WERI-Rb-1 (cell line): Measurements from ENCODE around the gene ID1.
"Not testable (repeated sequence)": the region's sequence is repeated elsewhere in the genome, so short reads cannot be mapped to it uniquely, and the experiment has no call there.

ENCODE experiments used
- DNase-seq: peaks from one replicate; pipeline ENCODE4 v3.0.0-alpha.2; 2020
- H3K27ac ChIP-seq: fragments of 250-450 bp; sonication (Bioruptor Pico); 2 replicates; pipeline ENCODE4 v1.5.1; 2020; ENCODE audit warnings: mild to moderate bottlenecking, moderate library complexity
- H3K27me3 ChIP-seq: fragments of 250-450 bp; sonication (Bioruptor Pico); 2 replicates; pipeline ENCODE4 v1.5.1; 2021; ENCODE audit warnings: mild to moderate bottlenecking, low read depth, moderate library complexity; ENCODE audit not compliant: insufficient read depth, severe bottlenecking
- H3K36me3 ChIP-seq: fragments of 250-450 bp; sonication (Bioruptor Pico); 2 replicates; pipeline ENCODE4 v1.5.1; 2020; ENCODE audit warnings: mild to moderate bottlenecking, moderate library complexity
- H3K4me3 ChIP-seq: 2 replicates; pipeline ENCODE4 v1.5.1; 2011; ENCODE audit warnings: low read depth, mild to moderate bottlenecking, control low read depth, low read length
- H3K9me3 ChIP-seq: fragments of 250-450 bp; sonication (Bioruptor Pico); 2 replicates; pipeline ENCODE4 v1.5.1; 2021; ENCODE audit warnings: mild to moderate bottlenecking, moderate library complexity; ENCODE audit not compliant: severe bottlenecking
- CTCF ChIP-seq: IDR thresholded peaks from 2 replicates; pipeline ENCODE4 v1.5.1; 2011; ENCODE audit warnings: low read depth, mild to moderate bottlenecking, control low read depth, inconsistent platforms, low read length

The ID1 gene

GRCh38 chr20:31638816-31639215, 33.7 kb downstream of the ID1 start:
- peak overlapping the region; percentile 58 for H3K27ac ChIP-seq
- DNase-seq = no peak
- no peak for TF ChIP-seq CTCF
- H3K36me3 ChIP-seq = no peaks in the 10 kb centered on the region
- H3K27me3 ChIP-seq = no peaks in the 10 kb centered on the region
- H3K9me3 ChIP-seq = no peaks in the 10 kb centered on the region
- H3K4me3 ChIP-seq = no peak overlapping the region

GRCh38 chr20:31640259-31640658, 35.2 kb downstream of the ID1 start:
- H3K4me3 ChIP-seq = no peak overlapping the region
- H3K27me3 ChIP-seq = no peaks in the 10 kb centered on the region
- TF ChIP-seq CTCF = no peak
- no peak overlapping the region for H3K27ac ChIP-seq
- H3K9me3 ChIP-seq = no peaks in the 10 kb centered on the region
- H3K36me3 ChIP-seq = no peaks in the 10 kb centered on the region
- DNase-seq = no peak

- DNase-seq = no peak
- no peak overlapping the region for H3K27ac ChIP-seq
- no peak overlapping the region for H3K4me3 ChIP-seq
- H3K27me3 ChIP-seq = no peaks in the 10 kb centered on the region
- no peaks in the 10 kb centered on the region for H3K9me3 ChIP-seq
- H3K36me3 ChIP-seq = no peaks in the 10 kb centered on the region
- TF ChIP-seq CTCF = no peak
Measured at GRCh38 chr20:31641391-31641790, 36.3 kb downstream of the ID1 start.

GRCh38 chr20:31642837-31643236, 37.7 kb downstream of the ID1 start:
- Histone ChIP-seq H3K27me3 (no peaks in the 10 kb centered on the region), H3K4me3 (no peak overlapping the region), H3K27ac (no peak overlapping the region), H3K36me3 (no peaks in the 10 kb centered on the region), H3K9me3 (no peaks in the 10 kb centered on the region)
- TF ChIP-seq CTCF = no peak
- no peak for DNase-seq

GRCh38 chr20:31643522-31643921, 38.4 kb downstream of the ID1 start:
- DNase-seq = no peak
- no peaks in the 10 kb centered on the region for H3K9me3 ChIP-seq
- H3K36me3 ChIP-seq = no peaks in the 10 kb centered on the region
- no peak overlapping the region for H3K27ac ChIP-seq
- no peak overlapping the region for H3K4me3 ChIP-seq
- no peak for TF ChIP-seq CTCF
- H3K27me3 ChIP-seq = no peaks in the 10 kb centered on the region

- peak; percentile 90 for DNase-seq
- H3K27ac ChIP-seq = peak overlapping the region; percentile 59
- TF ChIP-seq CTCF = no peak
- H3K4me3 ChIP-seq = no peak overlapping the region
- no peaks in the 10 kb centered on the region for H3K36me3 ChIP-seq
- no peaks in the 10 kb centered on the region for H3K27me3 ChIP-seq
- H3K9me3 ChIP-seq = no peaks in the 10 kb centered on the region
Measured at GRCh38 chr20:31644701-31645100, 39.6 kb downstream of the ID1 start.

- H3K27ac ChIP-seq, H3K27me3 ChIP-seq, DNase-seq, H3K9me3 ChIP-seq, H3K36me3 ChIP-seq, H3K4me3 ChIP-seq: not testable (repeated sequence)
Measured at GRCh38 chr20:31648104-31648503, 43.0 kb downstream of the ID1 start.
